ENCODE results near the gene UNC5B.

The UNC5B gene

GRCh38 chr10:71303569-71303907 lies 91.2 kb downstream of the UNC5B start:
- DNase-seq, result no peak

- no peak for DNase-seq
Measured at GRCh38 chr10:71304914-71305313, 92.5 kb downstream of the UNC5B start.

- DNase-seq, result no peak
Measured at GRCh38 chr10:71306979-71307378, 94.6 kb downstream of the UNC5B start.

GRCh38 chr10:71307469-71308085 lies 95.2 kb downstream of the UNC5B start:
- DNase-seq, result no peak

- DNase-seq, result no peak
Measured at GRCh38 chr10:71308244-71308643, 95.9 kb downstream of the UNC5B start.

- DNase-seq, result no peak
Measured at GRCh38 chr10:71308985-71309384, 96.6 kb downstream of the UNC5B start.

GRCh38 chr10:71309919-71310318 lies 97.5 kb downstream of the UNC5B start:
- no peak for DNase-seq

GRCh38 chr10:71312220-71312619 lies 99.8 kb downstream of the UNC5B start:
- no peak for DNase-seq

- DNase-seq, result no peak
Measured at GRCh38 chr10:71312811-71313789, 100.7 kb downstream of the UNC5B start.

GRCh38 chr10:71314028-71314693 lies 101.8 kb downstream of the UNC5B start:
- DNase-seq, result peak; percentile 29

GRCh38 chr10:71314694-71315225 lies 102.4 kb downstream of the UNC5B start:
- no peak for DNase-seq

- no peak for DNase-seq
Measured at GRCh38 chr10:71316056-71316785, 103.9 kb downstream of the UNC5B start.

GRCh38 chr10:71316786-71317160 lies 104.4 kb downstream of the UNC5B start:
- DNase-seq, result no peak

GRCh38 chr10:71317739-71318138 lies 105.4 kb downstream of the UNC5B start:
- no peak for DNase-seq

GRCh38 chr10:71319042-71319799 lies 106.9 kb downstream of the UNC5B start, which contains the start of gene SLC29A3:
Gene SLC29A3 (plus strand): TSS chr10:71319259. CDS start chr10:71319310, 51 bp downstream.
- DNase-seq, result peak; percentile 68

- no peak for DNase-seq
Measured at GRCh38 chr10:71319800-71320392, 107.5 kb downstream of the UNC5B start.

- no peak for DNase-seq
Measured at GRCh38 chr10:71320592-71320991, 108.2 kb downstream of the UNC5B start.

- DNase-seq, result no peak
Measured at GRCh38 chr10:71321386-71321785, 109.0 kb downstream of the UNC5B start.

- DNase-seq, result no peak
Measured at GRCh38 chr10:71323407-71323806, 111.0 kb downstream of the UNC5B start.

- no peak for DNase-seq
Measured at GRCh38 chr10:71324743-71325142, 112.4 kb downstream of the UNC5B start.

- DNase-seq, result no peak
Measured at GRCh38 chr10:71325267-71325666, 112.9 kb downstream of the UNC5B start.

All from NCI-H1092 (cell line).